ENCODE results near the gene DUSP1. TPM values are rescaled to one million over a fixed set of nuclear protein-coding genes. Genes with fewer than 3 reads are reported as not detected.

DUSP1 gene
- total RNA-seq, 1 donor from 2014 or later = 40.7 TPM

DNA sequence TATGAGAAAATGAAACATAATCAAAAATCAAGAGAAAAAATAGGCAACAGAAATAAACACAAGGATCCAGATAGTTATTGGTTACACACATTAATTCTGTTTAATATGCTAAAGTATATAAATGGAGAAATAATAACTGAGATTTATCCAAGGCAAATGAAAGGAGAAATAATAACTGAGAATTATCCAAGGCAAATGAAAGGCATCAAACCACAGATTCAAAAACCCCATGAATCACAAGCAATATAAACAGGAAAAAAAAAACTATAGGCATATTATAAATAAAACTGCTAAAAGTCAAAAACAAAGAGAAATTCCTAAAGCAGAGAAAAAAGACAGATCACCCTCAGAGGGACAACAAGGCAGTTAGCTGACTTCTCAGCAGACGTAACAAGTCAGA, 10.9 kb downstream of the DUSP1 start:
- Mint-ChIP-seq H3K4me1 (ENCODE audit: low read depth) (peaks cover 7% of the 10 kb centered on the region), H3K27ac (no peak overlapping the region), H3K9me3 (ENCODE audit: low read depth) (peaks cover 4% of the 10 kb centered on the region), H3K4me3 (ENCODE audit: low read depth) (no peak overlapping the region), H3K36me3 (ENCODE audit: insufficient read depth) (no peaks in the 10 kb centered on the region), H3K27me3 (peaks cover 14% of the 10 kb centered on the region)
- no peak for TF ChIP-seq CTCF (IDR thresholded peaks at IDR 0.05; ENCODE audit: unreplicated experiment)
- no peak for DNase-seq (ENCODE audit: low spot score, unreplicated experiment)

GRCh38 chr5:172758834-172759149, 12.2 kb downstream of the DUSP1 start:
- TF ChIP-seq CTCF (IDR thresholded peaks at IDR 0.05; ENCODE audit: unreplicated experiment) = no peak
- Mint-ChIP-seq H3K27me3 (peaks cover 14% of the 10 kb centered on the region), H3K4me1 (ENCODE audit: low read depth) (no peaks in the 10 kb centered on the region), H3K27ac (no peak overlapping the region), H3K36me3 (ENCODE audit: insufficient read depth) (no peaks in the 10 kb centered on the region), H3K9me3 (ENCODE audit: low read depth) (peaks cover 4% of the 10 kb centered on the region), H3K4me3 (ENCODE audit: low read depth) (no peak overlapping the region)
- no peak for DNase-seq (ENCODE audit: low spot score, unreplicated experiment)

DNA sequence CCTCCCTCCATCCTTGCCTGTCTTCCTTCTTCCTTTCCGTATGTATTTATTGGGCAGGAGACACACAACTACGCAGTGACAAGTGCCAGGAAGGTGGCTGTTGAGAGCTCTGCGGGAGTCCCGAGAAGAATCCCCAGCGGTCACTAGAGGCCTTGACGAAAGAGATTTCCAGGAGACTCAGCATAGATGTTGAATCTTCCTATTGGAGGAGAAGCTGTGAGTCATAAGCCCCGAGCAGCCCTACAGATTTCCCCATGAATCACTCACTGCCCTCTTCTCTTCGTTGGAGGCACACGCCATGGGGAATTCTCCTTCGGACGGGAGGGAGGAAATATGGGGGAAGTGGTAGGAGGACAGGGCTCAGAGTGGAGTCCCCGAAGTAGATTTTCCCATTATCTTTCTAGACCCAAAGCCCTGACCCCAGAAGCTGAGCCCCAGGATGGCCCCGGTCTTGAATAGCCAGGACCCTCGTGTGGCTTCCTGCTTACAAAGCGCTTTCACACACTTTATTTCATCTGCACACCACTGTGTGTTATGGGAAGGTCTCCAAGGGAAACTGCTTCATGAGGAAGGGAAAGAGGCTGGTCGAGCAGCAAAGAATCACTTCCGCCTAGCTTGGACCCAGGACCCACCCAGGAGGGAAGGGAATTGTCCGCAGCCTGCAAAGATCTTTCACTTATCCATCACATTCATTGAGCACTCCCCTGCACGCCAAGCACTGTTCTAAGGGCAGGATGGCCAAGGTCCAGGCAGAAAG, 12.7 kb downstream of the DUSP1 start:
- H3K27ac Mint-ChIP-seq = no peak overlapping the region
- no peak for DNase-seq (ENCODE audit: low spot score, unreplicated experiment)
- no peak overlapping the region for H3K4me3 Mint-ChIP-seq (ENCODE audit: low read depth)
- peaks cover 14% of the 10 kb centered on the region for H3K27me3 Mint-ChIP-seq
- no peaks in the 10 kb centered on the region for H3K4me1 Mint-ChIP-seq (ENCODE audit: low read depth)
- H3K36me3 Mint-ChIP-seq (ENCODE audit: insufficient read depth) = no peaks in the 10 kb centered on the region
- peaks cover 4% of the 10 kb centered on the region for H3K9me3 Mint-ChIP-seq (ENCODE audit: low read depth)
- no peak for TF ChIP-seq CTCF (IDR thresholded peaks at IDR 0.05; ENCODE audit: unreplicated experiment)

- H3K27ac Mint-ChIP-seq = no peak overlapping the region
- TF ChIP-seq CTCF (IDR thresholded peaks at IDR 0.05; ENCODE audit: unreplicated experiment) = no peak
- H3K27me3 Mint-ChIP-seq = peaks cover 14% of the 10 kb centered on the region
- peaks cover 4% of the 10 kb centered on the region for H3K9me3 Mint-ChIP-seq (ENCODE audit: low read depth)
- H3K4me1 Mint-ChIP-seq (ENCODE audit: low read depth) = no peaks in the 10 kb centered on the region
- DNase-seq (ENCODE audit: low spot score, unreplicated experiment) = no peak
- no peak overlapping the region for H3K4me3 Mint-ChIP-seq (ENCODE audit: low read depth)
- no peaks in the 10 kb centered on the region for H3K36me3 Mint-ChIP-seq (ENCODE audit: insufficient read depth)
Measured at GRCh38 chr5:172757394-172758010, 13.5 kb downstream of the DUSP1 start.

GRCh38 chr5:172756764-172757393, 14.1 kb downstream of the DUSP1 start:
- H3K27ac Mint-ChIP-seq = no peak overlapping the region
- no peak for TF ChIP-seq CTCF (IDR thresholded peaks at IDR 0.05; ENCODE audit: unreplicated experiment)
- H3K4me3 Mint-ChIP-seq (ENCODE audit: low read depth) = no peak overlapping the region

More at GRCh38 chr5:172756764-172757393, 14.1 kb downstream of the DUSP1 start:
- Mint-ChIP-seq H3K4me1 (ENCODE audit: low read depth) (no peaks in the 10 kb centered on the region), H3K27me3 (peaks cover 14% of the 10 kb centered on the region), H3K36me3 (ENCODE audit: insufficient read depth) (no peaks in the 10 kb centered on the region), H3K9me3 (ENCODE audit: low read depth) (peaks cover 4% of the 10 kb centered on the region)
- no peak for DNase-seq (ENCODE audit: low spot score, unreplicated experiment)
